Ascending aorta (tissue), 2 donors: ENCODE measurements around the gene FGFBP2. TPM values are rescaled to one million over a fixed set of nuclear protein-coding genes. Genes with fewer than 3 reads are reported as not detected.

Source experiments
- DNase-seq, 2 donors: peaks; one replicate each; pipeline ENCODE4 v3.0.0-alpha.2; 2019; ENCODE audit warnings: low spot score in 2 of 2
- H3K27ac ChIP-seq, 2 donors: fragments of 200-600 bp; sonication (generic); one replicate each; pipeline ENCODE4 v1.5.1; 2016 to 2017; ENCODE audit warnings: mild to moderate bottlenecking in 1 of 2
- H3K27me3 ChIP-seq: fragments of 200-600 bp; sonication (generic); one replicate; pipeline ENCODE4 v1.5.1; 2017
- H3K36me3 ChIP-seq, 2 donors: fragments of 200-600 bp; sonication (generic); one replicate each; pipeline ENCODE4 v1.5.1; 2016
- H3K4me1 ChIP-seq, 2 donors: fragments of 200-600 bp; sonication (generic); one replicate each; pipeline ENCODE4 v1.5.1; 2016 to 2017; ENCODE audit warnings: mild to moderate bottlenecking in 1 of 2
- H3K4me3 ChIP-seq, 2 donors: fragments of 200-600 bp; sonication (generic); one replicate each; pipeline ENCODE4 v1.5.1; 2016 to 2017; ENCODE audit warnings: mild to moderate bottlenecking in 1 of 2
- H3K9me3 ChIP-seq, 2 donors: fragments of 200-600 bp; sonication (generic); one replicate each; pipeline ENCODE4 v1.5.1; 2016
- intact Hi-C: fragments of 100-400 bp; cut with DNase I; formaldehyde crosslinking; loops from one replicate; pipeline ENCODE4 v1.15.1; 2023
- total RNA-seq: library from RNA; depleted of rRNA; stranded (reverse); fragments of >200 nt; gene quantifications from one replicate; pipeline ENCODE4 v1.1.0, GENCODE V29; 2016
- TF ChIP-seq, protein P1 (sequence below), 3 experiments: fragments of 200-600 bp in 2 of 3; fragments of 450-650 bp in 1 of 3; sonication (generic) in 2 of 3; IDR thresholded peaks; one replicate each; pipeline ENCODE4 v1.5.1; 2016 to 2019; ENCODE audit warnings: antibody characterized with exemption in 3 of 3, mild to moderate bottlenecking in 1 of 3, moderate library complexity in 1 of 3

FGFBP2 gene
- total RNA-seq, 1 donor from 2014 or later = not detected

DNA sequence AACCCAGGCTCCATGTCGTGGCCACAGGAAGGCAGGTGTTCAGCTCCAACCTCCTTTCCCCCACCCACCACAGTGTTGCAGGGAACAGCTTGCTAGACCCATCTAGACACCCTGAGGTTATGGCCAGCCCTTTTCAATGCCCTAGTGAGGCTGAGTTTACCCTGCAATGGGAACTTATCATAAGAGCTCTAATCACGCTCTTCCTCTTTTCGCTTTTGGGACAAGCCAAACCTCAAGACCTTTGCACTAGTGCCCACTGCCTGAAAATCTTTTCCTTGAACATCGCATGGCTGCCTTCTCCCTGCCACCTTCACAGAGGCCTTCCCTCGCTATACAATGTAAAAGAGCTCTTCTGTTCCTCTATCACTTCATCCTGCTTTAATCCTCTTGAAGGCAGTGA is 2.4 kb upstream of the FGFBP2 start:
- no peaks in the 10 kb centered on the region for H3K27me3 ChIP-seq
- TF ChIP-seq, protein P1, sequence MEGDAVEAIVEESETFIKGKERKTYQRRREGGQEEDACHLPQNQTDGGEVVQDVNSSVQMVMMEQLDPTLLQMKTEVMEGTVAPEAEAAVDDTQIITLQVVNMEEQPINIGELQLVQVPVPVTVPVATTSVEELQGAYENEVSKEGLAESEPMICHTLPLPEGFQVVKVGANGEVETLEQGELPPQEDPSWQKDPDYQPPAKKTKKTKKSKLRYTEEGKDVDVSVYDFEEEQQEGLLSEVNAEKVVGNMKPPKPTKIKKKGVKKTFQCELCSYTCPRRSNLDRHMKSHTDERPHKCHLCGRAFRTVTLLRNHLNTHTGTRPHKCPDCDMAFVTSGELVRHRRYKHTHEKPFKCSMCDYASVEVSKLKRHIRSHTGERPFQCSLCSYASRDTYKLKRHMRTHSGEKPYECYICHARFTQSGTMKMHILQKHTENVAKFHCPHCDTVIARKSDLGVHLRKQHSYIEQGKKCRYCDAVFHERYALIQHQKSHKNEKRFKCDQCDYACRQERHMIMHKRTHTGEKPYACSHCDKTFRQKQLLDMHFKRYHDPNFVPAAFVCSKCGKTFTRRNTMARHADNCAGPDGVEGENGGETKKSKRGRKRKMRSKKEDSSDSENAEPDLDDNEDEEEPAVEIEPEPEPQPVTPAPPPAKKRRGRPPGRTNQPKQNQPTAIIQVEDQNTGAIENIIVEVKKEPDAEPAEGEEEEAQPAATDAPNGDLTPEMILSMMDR (IDR thresholded peaks at IDR 0.05) = no peak
- no peak overlapping the region for H3K4me3 ChIP-seq
- no peaks in the 10 kb centered on the region for H3K36me3 ChIP-seq
- no peaks in the 10 kb centered on the region for H3K9me3 ChIP-seq
- no peaks in the 10 kb centered on the region for H3K4me1 ChIP-seq
- H3K27ac ChIP-seq = no peak overlapping the region
- no peak for DNase-seq
- intact Hi-C loops = no loop called here

DNA sequence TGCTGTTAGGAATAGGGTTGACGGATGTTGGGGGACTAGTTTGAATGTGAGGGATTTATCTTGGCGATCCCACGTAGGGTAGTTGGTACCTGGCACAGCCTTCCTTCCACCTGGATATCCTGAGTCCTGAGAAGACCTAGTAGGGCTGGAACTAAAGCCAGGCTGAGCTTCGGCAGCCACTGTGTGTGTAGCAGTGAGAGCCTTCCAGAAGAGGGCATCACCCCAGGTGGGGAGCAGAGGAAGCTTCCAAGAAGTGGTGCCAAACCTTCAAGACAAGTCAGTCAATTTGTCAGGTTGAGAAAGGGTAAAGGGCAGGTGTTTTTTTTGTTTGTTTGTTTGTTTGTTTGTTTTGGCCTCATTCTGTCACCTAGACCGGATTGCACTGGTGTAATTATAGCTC is 1.2 kb upstream of the FGFBP2 start:
- no peak overlapping the region for H3K27ac ChIP-seq
- H3K36me3 ChIP-seq = no peaks in the 10 kb centered on the region
- intact Hi-C loops = no loop called here
- H3K4me1 ChIP-seq = no peaks in the 10 kb centered on the region
- H3K4me3 ChIP-seq = no peak overlapping the region
- no peaks in the 10 kb centered on the region for H3K27me3 ChIP-seq
- no peaks in the 10 kb centered on the region for H3K9me3 ChIP-seq
- no peak for DNase-seq
- TF ChIP-seq, protein P1 (IDR thresholded peaks at IDR 0.05) = no peak

DNA sequence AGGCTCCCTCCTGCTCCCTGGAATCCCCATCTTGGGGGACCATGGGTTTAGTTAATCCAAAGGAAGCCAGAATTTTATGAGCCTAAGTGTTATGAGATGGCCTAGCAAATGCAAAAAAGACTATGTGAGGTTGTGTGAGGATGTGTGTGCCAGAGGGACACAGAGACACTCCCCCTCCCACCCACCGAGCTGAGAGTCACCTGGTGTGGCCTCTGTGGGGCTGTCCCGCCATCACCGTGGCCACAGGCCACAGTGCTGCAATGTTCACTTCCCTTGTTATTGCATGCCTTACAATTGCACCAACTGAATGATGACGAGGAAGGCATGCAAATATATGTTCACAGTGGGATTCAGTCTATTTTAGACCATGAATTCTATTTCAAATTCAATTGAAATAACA is 601 bp upstream of the FGFBP2 start:
- TF ChIP-seq, protein P1 (IDR thresholded peaks at IDR 0.05) = no peak
- Histone ChIP-seq H3K9me3 (no peaks in the 10 kb centered on the region), H3K27me3 (no peaks in the 10 kb centered on the region), H3K27ac (no peak overlapping the region), H3K36me3 (no peaks in the 10 kb centered on the region), H3K4me3 (no peak overlapping the region), H3K4me1 (no peaks in the 10 kb centered on the region)
- intact Hi-C loops = no loop called here
- DNase-seq = no peak

DNA sequence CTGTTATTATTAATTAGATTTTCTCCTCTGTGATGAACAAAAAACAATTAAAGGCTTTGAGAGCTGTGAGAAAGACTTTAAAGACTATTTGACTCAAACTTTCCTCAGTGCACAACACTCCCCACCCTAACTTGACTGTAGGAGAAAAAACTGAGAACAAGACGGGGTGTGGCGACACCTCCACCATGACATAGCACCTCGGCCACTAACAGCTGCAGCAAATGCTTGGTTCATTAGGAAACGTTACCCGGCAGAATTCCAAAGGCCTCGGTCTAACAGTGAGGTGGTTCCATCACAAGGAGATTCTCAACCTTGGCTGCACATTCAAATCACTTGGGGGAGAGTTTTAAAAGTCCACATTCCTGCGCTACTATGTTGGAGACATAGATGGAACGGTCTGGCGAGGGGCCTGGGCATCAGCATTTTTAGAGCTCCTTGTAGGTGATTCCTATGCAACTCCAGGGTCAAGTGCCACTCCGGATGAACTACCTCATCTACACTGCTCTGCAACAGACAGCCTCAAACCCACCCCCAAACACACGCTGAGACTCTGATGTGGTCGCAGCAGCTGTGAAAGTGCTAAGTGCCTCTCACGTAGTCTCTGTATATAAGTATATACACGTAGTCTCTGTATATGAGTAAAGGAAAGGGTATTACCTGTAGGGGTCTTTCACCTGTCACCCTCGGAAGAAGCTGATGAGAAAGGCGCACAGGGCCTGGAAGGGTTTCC is 1.0 kb downstream of the FGFBP2 start:
- intact Hi-C loops = no loop called here
- DNase-seq = no peak

DNA sequence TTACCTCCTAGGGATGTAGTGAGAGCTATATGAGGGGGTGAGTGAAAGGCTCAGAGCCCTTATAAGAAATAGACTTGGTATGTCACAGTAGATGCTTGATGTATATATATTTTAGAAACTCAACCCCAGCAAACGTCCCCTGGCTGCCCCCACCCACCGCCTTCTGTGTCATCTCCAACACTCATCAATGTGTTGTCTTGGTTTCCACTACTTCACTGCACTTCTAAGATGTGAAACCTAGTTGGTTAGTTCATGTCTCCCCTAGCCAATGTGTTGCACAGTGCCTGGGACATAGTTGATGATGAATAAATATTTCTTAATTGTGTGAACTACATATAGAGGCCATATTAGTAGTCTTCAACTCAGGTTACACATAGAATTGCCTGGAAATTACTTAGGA is 4.4 kb downstream of the FGFBP2 start:
- TF ChIP-seq, protein P1 (IDR thresholded peaks at IDR 0.05) = no peak
- H3K9me3 ChIP-seq = no peaks in the 10 kb centered on the region
- no peaks in the 10 kb centered on the region for H3K36me3 ChIP-seq
- DNase-seq = no peak
- H3K4me3 ChIP-seq = no peak overlapping the region
- no peaks in the 10 kb centered on the region for H3K27me3 ChIP-seq
- intact Hi-C loops = loop anchor here (5.0 kb wide), 1 partner anchor 231 kb away; no protein-coding TSS in a partner anchor
- no peak overlapping the region for H3K27ac ChIP-seq
- no peaks in the 10 kb centered on the region for H3K4me1 ChIP-seq

More for the DNA sequence above, 1.0 kb downstream of the FGFBP2 start:
- Histone ChIP-seq H3K9me3 (no peaks in the 10 kb centered on the region), H3K36me3 (no peaks in the 10 kb centered on the region), H3K27me3 (no peaks in the 10 kb centered on the region), H3K27ac (no peak overlapping the region), H3K4me1 (no peaks in the 10 kb centered on the region), H3K4me3 (no peak overlapping the region)
- TF ChIP-seq, protein P1 (IDR thresholded peaks at IDR 0.05) = no peak
